Tibial nerve (tissue), 4 donors: ENCODE data around the gene NOL12.

Experiments
- CTCF ChIP-seq, 5 experiments: fragments of 200-600 bp in 3 of 5; fragments of 450-650 bp in 2 of 5; sonication (generic) in 3 of 5; IDR thresholded peaks; one replicate each; pipeline ENCODE4 v1.5.1; 2016 to 2019; ENCODE audit warnings: antibody characterized with exemption in 5 of 5, mild to moderate bottlenecking in 3 of 5, moderate library complexity in 2 of 5
- EP300 ChIP-seq, 2 donors: sonication (generic); formaldehyde crosslinking; IDR thresholded peaks; one replicate each; pipeline ENCODE4 v1.6.1; 2017; ENCODE audit warnings: antibody characterized with exemption in 2 of 2, mild to moderate bottlenecking in 1 of 2
- POLR2A ChIP-seq, 2 donors: fragments of 450-650 bp; IDR thresholded peaks; one replicate each; pipeline ENCODE4 v1.6.1; 2017; ENCODE audit warnings: antibody characterized with exemption in 2 of 2, mild to moderate bottlenecking in 2 of 2, moderate library complexity in 2 of 2

GRCh38 chr22:37662039-37662438 is 24.1 kb upstream of the NOL12 start:
- no peak for TF ChIP-seq CTCF (IDR thresholded peaks at IDR 0.05)
- no peak for TF ChIP-seq POLR2A (IDR thresholded peaks at IDR 0.05)
- TF ChIP-seq EP300 (IDR thresholded peaks at IDR 0.05), result no peak
